Measurements from ENCODE around the gene CHSY1.

GRCh38 chr15:101242999-101243336 is 8.9 kb downstream of the CHSY1 start:
- TF ChIP-seq CTCF (IDR thresholded peaks at IDR 0.05): no peak
- TF ChIP-seq EZH2 (IDR thresholded peaks at IDR 0.05; ENCODE audit: borderline replicate concordance, insufficient read depth, low read depth, low read length, poor library complexity, severe bottlenecking): no peak
